ENCODE results near the gene NFIL3. TPM values are rescaled to one million over a fixed set of nuclear protein-coding genes. Genes with fewer than 3 reads are reported as not detected.
"Not testable (repeated sequence)": the region's sequence is repeated elsewhere in the genome, so short reads cannot be mapped to it uniquely, and the experiment has no call there.

NFIL3 gene
- total RNA-seq, 1 donor, result 18.1 TPM

- H3K4me3 ChIP-seq (ENCODE audit: low read depth, low read length), result no peak overlapping the region
- DNase-seq (ENCODE audit: low read depth), result no peak
- TF ChIP-seq, protein P1, sequence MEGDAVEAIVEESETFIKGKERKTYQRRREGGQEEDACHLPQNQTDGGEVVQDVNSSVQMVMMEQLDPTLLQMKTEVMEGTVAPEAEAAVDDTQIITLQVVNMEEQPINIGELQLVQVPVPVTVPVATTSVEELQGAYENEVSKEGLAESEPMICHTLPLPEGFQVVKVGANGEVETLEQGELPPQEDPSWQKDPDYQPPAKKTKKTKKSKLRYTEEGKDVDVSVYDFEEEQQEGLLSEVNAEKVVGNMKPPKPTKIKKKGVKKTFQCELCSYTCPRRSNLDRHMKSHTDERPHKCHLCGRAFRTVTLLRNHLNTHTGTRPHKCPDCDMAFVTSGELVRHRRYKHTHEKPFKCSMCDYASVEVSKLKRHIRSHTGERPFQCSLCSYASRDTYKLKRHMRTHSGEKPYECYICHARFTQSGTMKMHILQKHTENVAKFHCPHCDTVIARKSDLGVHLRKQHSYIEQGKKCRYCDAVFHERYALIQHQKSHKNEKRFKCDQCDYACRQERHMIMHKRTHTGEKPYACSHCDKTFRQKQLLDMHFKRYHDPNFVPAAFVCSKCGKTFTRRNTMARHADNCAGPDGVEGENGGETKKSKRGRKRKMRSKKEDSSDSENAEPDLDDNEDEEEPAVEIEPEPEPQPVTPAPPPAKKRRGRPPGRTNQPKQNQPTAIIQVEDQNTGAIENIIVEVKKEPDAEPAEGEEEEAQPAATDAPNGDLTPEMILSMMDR (IDR thresholded peaks at IDR 0.05; ENCODE audit: insufficient read depth, low read depth, low read length), result no peak
These were observed 40.1 kb downstream of the NFIL3 start for GRCh38 chr9:91383577-91383976.

DNA sequence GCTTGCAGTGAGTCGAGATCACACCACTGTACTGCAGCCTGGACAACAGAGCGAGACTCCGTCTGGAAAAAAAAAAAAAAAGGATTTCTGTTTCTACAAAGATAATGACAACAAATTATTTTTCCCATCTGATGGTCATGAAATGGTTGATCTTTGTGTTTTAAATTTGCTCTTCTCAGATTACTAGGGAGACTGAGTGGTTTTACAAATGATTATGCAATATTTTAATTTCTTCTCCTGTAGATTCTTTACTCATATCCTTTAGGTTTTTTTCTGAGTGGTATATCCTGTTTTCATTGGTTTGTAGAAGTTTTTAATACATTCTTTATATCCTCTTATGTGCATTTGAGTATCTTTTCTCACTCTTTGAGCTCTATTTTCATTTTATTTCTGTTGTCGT lies 41.3 kb downstream of the NFIL3 start:
- no peak overlapping the region for H3K4me3 ChIP-seq (ENCODE audit: low read depth, low read length)
- TF ChIP-seq, protein P1 (IDR thresholded peaks at IDR 0.05; ENCODE audit: insufficient read depth, low read depth, low read length), result no peak
- no peak for DNase-seq (ENCODE audit: low read depth)

- DNase-seq (ENCODE audit: low read depth), result peak; percentile 34
These were observed 44.2 kb downstream of the NFIL3 start for GRCh38 chr9:91379426-91379825.

DNA sequence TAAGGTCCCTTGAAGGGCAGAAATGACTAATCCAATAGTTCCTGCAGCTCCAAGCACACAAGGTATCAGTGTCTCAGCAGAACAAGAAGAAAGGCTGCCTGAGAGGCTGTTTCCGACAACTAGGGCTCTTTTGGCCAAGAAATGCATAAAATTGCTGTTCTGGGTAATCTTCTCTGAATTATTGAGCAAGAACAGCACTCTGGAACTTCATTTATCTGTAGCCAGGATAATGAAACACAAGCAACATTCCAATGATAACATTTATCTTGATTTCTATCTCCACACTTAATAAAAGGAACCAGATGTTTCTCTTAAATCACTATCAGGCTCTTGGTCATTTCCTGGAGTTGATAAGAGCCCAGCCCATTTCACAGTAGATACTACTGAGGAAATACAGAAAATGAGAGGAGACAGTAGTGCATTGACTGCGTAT lies 44.9 kb downstream of the NFIL3 start:
- H3K4me3 ChIP-seq (ENCODE audit: low read depth, low read length), result no peak overlapping the region
- peak; percentile 91 for DNase-seq (ENCODE audit: low read depth)
- TF ChIP-seq, protein P1 (IDR thresholded peaks at IDR 0.05; ENCODE audit: insufficient read depth, low read depth, low read length), result no peak

More at GRCh38 chr9:91379426-91379825, 44.2 kb downstream of the NFIL3 start:
- TF ChIP-seq, protein P1 (IDR thresholded peaks at IDR 0.05; ENCODE audit: insufficient read depth, low read depth, low read length), result no peak
- no peak overlapping the region for H3K4me3 ChIP-seq (ENCODE audit: low read depth, low read length)

DNA sequence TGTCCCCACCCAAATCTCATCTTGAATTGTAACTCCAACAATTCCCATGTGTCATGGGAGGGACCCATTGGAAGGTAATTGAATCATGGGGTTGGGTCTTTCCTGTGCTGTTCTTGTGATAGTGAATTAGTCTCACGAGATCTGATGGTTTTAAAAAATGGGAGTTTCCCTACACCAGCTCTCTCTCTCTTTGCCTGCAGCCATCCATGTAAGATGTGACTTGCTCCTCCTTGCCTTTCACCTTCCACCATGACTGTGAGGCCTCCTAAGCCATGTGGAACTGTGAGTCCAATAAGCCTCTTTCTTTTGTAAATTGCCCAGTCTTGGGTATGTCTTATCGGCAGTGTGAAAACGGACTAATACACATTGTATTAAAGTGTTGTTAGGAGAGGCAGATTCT lies 45.6 kb downstream of the NFIL3 start:
- DNase-seq (ENCODE audit: low read depth); H3K4me3 ChIP-seq (ENCODE audit: low read depth, low read length): not testable (repeated sequence)

DNA sequence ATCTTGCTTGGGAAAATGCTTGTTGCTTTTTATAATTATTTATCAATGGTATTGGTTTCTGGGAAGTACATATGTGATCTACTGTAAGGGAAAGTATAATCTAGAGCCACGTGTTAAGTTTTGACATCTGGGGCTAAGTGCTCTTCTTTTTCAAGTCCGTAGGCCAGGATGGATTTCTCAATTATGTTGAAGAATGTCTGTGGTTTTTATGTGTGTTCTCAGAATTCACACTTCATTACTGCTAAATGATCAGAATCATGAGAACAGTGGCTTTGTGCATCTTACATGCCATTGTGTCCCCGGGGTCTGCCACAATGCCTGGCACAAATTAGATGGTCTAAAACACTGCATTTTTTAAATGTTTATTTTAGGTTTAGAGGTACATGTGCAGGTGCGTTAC lies 47.4 kb downstream of the NFIL3 start:
- DNase-seq (ENCODE audit: low read depth), result peak; percentile 80
- no peak overlapping the region for H3K4me3 ChIP-seq (ENCODE audit: low read depth, low read length)
- TF ChIP-seq, protein P1 (IDR thresholded peaks at IDR 0.05; ENCODE audit: insufficient read depth, low read depth, low read length), result no peak

DNA sequence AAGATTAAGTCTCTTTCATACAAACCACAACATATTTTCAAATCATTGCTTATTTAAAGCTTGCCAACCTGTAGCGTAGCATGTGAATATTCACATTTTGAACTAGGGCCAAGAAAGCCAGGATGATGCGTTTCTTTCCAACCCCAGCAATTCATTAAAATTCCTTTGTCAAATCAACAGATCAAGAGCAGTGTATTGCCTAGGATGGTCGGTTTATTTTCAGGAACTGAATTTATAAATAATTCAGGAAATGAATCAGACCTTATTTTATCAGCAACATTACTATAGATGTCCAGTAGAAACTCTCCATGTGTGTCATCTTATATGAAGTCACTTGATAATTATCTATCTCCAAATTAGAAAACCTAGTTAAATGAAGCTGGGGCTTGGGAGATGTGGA lies 48.7 kb downstream of the NFIL3 start:
- DNase-seq (ENCODE audit: low read depth), result peak; percentile 75
- TF ChIP-seq, protein P1 (IDR thresholded peaks at IDR 0.05; ENCODE audit: insufficient read depth, low read depth, low read length), result no peak

More for the DNA sequence above, 48.7 kb downstream of the NFIL3 start:
- H3K4me3 ChIP-seq (ENCODE audit: low read depth, low read length), result no peak overlapping the region

All from fibroblast of villous mesenchyme (primary cell).